Activated CD8-positive, alpha-beta T cell treated with anti-CD3 and anti-CD28 coated beads for 36 hours (primary cell): ENCODE results near the gene ADIRF. TPM values are rescaled to one million over a fixed set of nuclear protein-coding genes. Genes with fewer than 3 reads are reported as not detected.
"Not testable (repeated sequence)": the region's sequence is repeated elsewhere in the genome, so short reads cannot be mapped to it uniquely, and the experiment has no call there.

Experiments used
- ATAC-seq: fragments of 200-7000 bp; cut with Tn5 transposase; one replicate; pipeline ENCODE4 v1.10.0; 2021; ENCODE audit warnings: mild to moderate bottlenecking, moderate library complexity
- CTCF ChIA-PET: fragments of 350-600 bp; sonication (Branson Sonifier 250); formaldehyde crosslinking; loops from one replicate; lab custom pipeline; 2021; ENCODE audit warnings: antibody characterized with exemption; lab: Charles Lee
- POLR2A ChIA-PET: fragments of 350-600 bp; sonication (Branson Sonifier 250); formaldehyde crosslinking; loops from one replicate; lab custom pipeline; 2021; ENCODE audit warnings: antibody characterized with exemption; lab: Charles Lee
- DNase-seq: peaks from one replicate; pipeline ENCODE4 v3.0.0-alpha.2; 2020
- H3K27ac Mint-ChIP-seq: one replicate; pipeline ENCODE4 v1.8.0; 2021; ENCODE audit warnings: mild to moderate bottlenecking, mixed read lengths
- H3K27me3 Mint-ChIP-seq: one replicate; pipeline ENCODE4 v1.8.0; 2021; ENCODE audit warnings: mixed read lengths
- H3K36me3 Mint-ChIP-seq: one replicate; pipeline ENCODE4 v1.8.0; 2021; ENCODE audit warnings: low read depth, mixed read lengths
- H3K4me1 Mint-ChIP-seq: one replicate; pipeline ENCODE4 v1.8.0; 2021; ENCODE audit warnings: low read depth, mixed read lengths
- H3K4me3 Mint-ChIP-seq: one replicate; pipeline ENCODE4 v1.8.0; 2021; ENCODE audit warnings: mild to moderate bottlenecking, moderate library complexity, mixed read lengths
- H3K9me3 Mint-ChIP-seq: one replicate; pipeline ENCODE4 v1.8.0; 2021; ENCODE audit warnings: mixed read lengths
- CTCF ChIP-seq: fragments of 200-600 bp; IDR thresholded peaks from one replicate; pipeline ENCODE4 v1.8.0; 2022; ENCODE audit warnings: antibody characterized with exemption, mild to moderate bottlenecking
- intact Hi-C: fragments of 100-400 bp; cut with micrococcal nuclease; formaldehyde crosslinking; loops from one replicate; pipeline ENCODE4 v1.10.0; 2022
- total RNA-seq, 2 experiments: library from RNA; stranded (reverse); gene quantifications; one replicate each; pipeline ENCODE4 v1.2.3, GENCODE V29; 2021

Gene ADIRF
- total RNA-seq, 2 experiments from 2014 or later: not detected

- ChIA-PET CTCF (interaction anchor here (1.0 kb wide), 1 partner anchor 28 kb away, joined by 3 read pairs; no protein-coding TSS in a partner anchor), POLR2A (no interaction called here)
- no peak overlapping the region for H3K4me3 Mint-ChIP-seq
- no peak for TF ChIP-seq CTCF
- peak; percentile 24 for ATAC-seq
- DNase-seq: no peak
- H3K27me3 Mint-ChIP-seq: no peaks in the 10 kb centered on the region
- no peaks in the 10 kb centered on the region for H3K36me3 Mint-ChIP-seq
- no peaks in the 10 kb centered on the region for H3K9me3 Mint-ChIP-seq
- no peak overlapping the region for H3K27ac Mint-ChIP-seq
- H3K4me1 Mint-ChIP-seq: peaks cover 6% of the 10 kb centered on the region
- intact Hi-C loops: no loop called here
These were observed 35.6 kb upstream of the ADIRF start for GRCh38 chr10:86932674-86933073.

- H3K4me1 Mint-ChIP-seq, H3K36me3 Mint-ChIP-seq, intact Hi-C loops, DNase-seq, H3K27me3 Mint-ChIP-seq, CTCF ChIA-PET, ATAC-seq, POLR2A ChIA-PET, H3K9me3 Mint-ChIP-seq, H3K4me3 Mint-ChIP-seq, H3K27ac Mint-ChIP-seq: not testable (repeated sequence)
These were observed 34.0 kb upstream of the ADIRF start for GRCh38 chr10:86934162-86934711.

- no peaks in the 10 kb centered on the region for H3K27me3 Mint-ChIP-seq
- H3K36me3 Mint-ChIP-seq: no peaks in the 10 kb centered on the region
- CTCF ChIA-PET: interaction anchor here (0.6 to 5.2 kb wide), 5 partner anchors 10 to 451 kb away, joined by 3 to 45 read pairs (median 4); partner anchors contain the start of gene ADIRF
- ATAC-seq: no peak
- no peak overlapping the region for H3K4me3 Mint-ChIP-seq
- intact Hi-C loops: no loop called here
- POLR2A ChIA-PET: no interaction called here
- H3K27ac Mint-ChIP-seq: no peak overlapping the region
- peaks cover 6% of the 10 kb centered on the region for H3K4me1 Mint-ChIP-seq
- DNase-seq: no peak
- no peak for TF ChIP-seq CTCF
- H3K9me3 Mint-ChIP-seq: no peaks in the 10 kb centered on the region
These were observed 31.4 kb upstream of the ADIRF start for GRCh38 chr10:86936661-86937501.

GRCh38 chr10:86937502-86938154 lies 30.7 kb upstream of the ADIRF start:
- CTCF ChIA-PET: interaction anchor here (0.8 to 5.2 kb wide), 6 partner anchors 11 to 250 kb away, joined by 3 to 45 read pairs (median 4); partner anchors contain the start of gene ADIRF
- H3K36me3 Mint-ChIP-seq: no peaks in the 10 kb centered on the region
- no peaks in the 10 kb centered on the region for H3K27me3 Mint-ChIP-seq
- H3K4me3 Mint-ChIP-seq: no peak overlapping the region
- TF ChIP-seq CTCF: no peak
- intact Hi-C loops: no loop called here
- ATAC-seq: no peak
- H3K9me3 Mint-ChIP-seq: no peaks in the 10 kb centered on the region
- POLR2A ChIA-PET: no interaction called here
- no peak for DNase-seq
- H3K27ac Mint-ChIP-seq: no peak overlapping the region
- peaks cover 3% of the 10 kb centered on the region for H3K4me1 Mint-ChIP-seq

GRCh38 chr10:86938260-86938659 lies 30.0 kb upstream of the ADIRF start:
- Mint-ChIP-seq H3K9me3 (no peaks in the 10 kb centered on the region), H3K36me3 (no peaks in the 10 kb centered on the region), H3K4me3 (no peak overlapping the region), H3K27me3 (no peaks in the 10 kb centered on the region), H3K27ac (no peak overlapping the region), H3K4me1 (no peaks in the 10 kb centered on the region)
- intact Hi-C loops: no loop called here
- ChIA-PET CTCF (interaction anchor here (1.1 to 5.2 kb wide), 8 partner anchors 11 to 250 kb away, joined by 3 to 45 read pairs (median 4); partner anchors contain the start of genes ADIRF, MMRN2 and SNCG), POLR2A (interaction anchor here (0.8 to 1.1 kb wide), 3 partner anchors 29 to 161 kb away, joined by 3 read pairs; partner anchors contain the start of gene GLUD1)
- ATAC-seq (no peak), DNase-seq (no peak)
- TF ChIP-seq CTCF: no peak

GRCh38 chr10:86940076-86940475 lies 28.2 kb upstream of the ADIRF start:
- ChIA-PET POLR2A (interaction anchor here (0.8 kb wide), 1 partner anchor 143 kb away, joined by 4 read pairs; no protein-coding TSS in a partner anchor), CTCF (interaction anchor here (0.6 to 5.2 kb wide), 6 partner anchors 11 to 526 kb away, joined by 3 to 45 read pairs (median 6); partner anchors contain the start of genes ADIRF, MMRN2 and SNCG)
- H3K4me3 Mint-ChIP-seq, H3K27ac Mint-ChIP-seq, H3K4me1 Mint-ChIP-seq, H3K36me3 Mint-ChIP-seq, ATAC-seq, H3K9me3 Mint-ChIP-seq, H3K27me3 Mint-ChIP-seq, intact Hi-C loops, DNase-seq: not testable (repeated sequence)
